Measurements from ENCODE around the gene BNIP5.

BNIP5 gene

GRCh38 chr6:36384095-36384494 is 47.4 kb upstream of the BNIP5 start (continued):
- TF ChIP-seq ZBTB6 (tag by site-specific recombination; IDR thresholded peaks at IDR 0.05) (no peak), ZNF426 (tag by site-specific recombination; IDR thresholded peaks at IDR 0.05) (no peak)

- POLR2A ChIA-PET = no interaction called here
- no peaks in the 10 kb centered on the region for H3K36me3 ChIP-seq (ENCODE audit: control insufficient read depth in 2 of 2, insufficient read depth in 1 of 2, low read length in 2 of 2)
- no peaks in the 10 kb centered on the region for H3K9me3 ChIP-seq (ENCODE audit: control insufficient read depth, insufficient read depth, low read depth, low read length)
- H3K4me1 ChIP-seq (ENCODE audit: control insufficient read depth, insufficient read depth, low read length) = peaks cover 6% of the 10 kb centered on the region; the same call in 1 of the 2 replicates
- no peak overlapping the region for H3K4me3 ChIP-seq (ENCODE audit: low read depth, low read length)
- H3K27ac ChIP-seq (ENCODE audit: extremely low read depth, low read depth, low read length) = no peak overlapping the region
- CTCF ChIA-PET = interaction anchor here (0.8 to 1.2 kb wide), 2 partner anchors 38 to 58 kb away, joined by 3 read pairs; no protein-coding TSS in a partner anchor
- TF ChIP-seq ZNF274 (IDR thresholded peaks at IDR 0.05; ENCODE audit: low read length) (no peak), ZNF274 (tag by site-specific recombination; IDR thresholded peaks at IDR 0.05; ENCODE audit: borderline replicate concordance) (no peak), GLI4 (tag by site-specific recombination; IDR thresholded peaks at IDR 0.05) (no peak), ZNF112 (tag by site-specific recombination; IDR thresholded peaks at IDR 0.05) (no peak), ZNF423 (tag by site-specific recombination; IDR thresholded peaks at IDR 0.05) (no peak), ZNF354C (tag by site-specific recombination; IDR thresholded peaks at IDR 0.05; ENCODE audit: borderline replicate concordance, low read depth) (no peak), ZNF341 (tag by site-specific recombination; IDR thresholded peaks at IDR 0.05; ENCODE audit: low read depth) (no peak), ZNF266 (tag by site-specific recombination; IDR thresholded peaks at IDR 0.05; ENCODE audit: low read depth) (no peak), ZNF449 (tag by site-specific recombination; IDR thresholded peaks at IDR 0.05) (no peak), PRDM10 (tag by site-specific recombination; IDR thresholded peaks at IDR 0.05) (no peak), ZBTB11 (tag by site-specific recombination; conservative IDR thresholded peaks at IDR 0.05; ENCODE audit: low read depth) (no peak), ZNF416 (tag by site-specific recombination; IDR thresholded peaks at IDR 0.05) (no peak)
These were observed 46.9 kb upstream of the BNIP5 start for GRCh38 chr6:36383606-36384005.
